Natural killer cell (primary cell): ENCODE results near the gene KIAA1671. TPM values are rescaled to one million over a fixed set of nuclear protein-coding genes. Genes with fewer than 3 reads are reported as not detected.

Experiments used
- ATAC-seq, 3 donors: fragments of 150-1000 bp in 2 of 3; fragments of 200-7000 bp in 1 of 3; cut with Tn5 transposase; 1 replicate in 1 of 3; 2 replicates in 2 of 3; pipeline ENCODE4 v1.10.0; 2021; ENCODE audit warnings: mild to moderate bottlenecking in 2 of 3, moderate library complexity in 2 of 3
- DNase-seq, 2 donors: peaks; one replicate each; pipeline versions ENCODE4 v3.0.0 to v3.0.0-alpha.2; 2013 to 2021; ENCODE audit warnings: mixed read lengths in 1 of 2
- H3K27ac ChIP-seq: one replicate; pipeline ENCODE4 v1.5.1; 2013; ENCODE audit warnings: mild to moderate bottlenecking, low read length
- H3K27me3 ChIP-seq: one replicate; pipeline ENCODE4 v1.6.1; 2013; ENCODE audit warnings: low read length; ENCODE audit not compliant: control insufficient read depth, insufficient read depth
- H3K36me3 ChIP-seq: one replicate; pipeline ENCODE4 v1.6.1; 2013; ENCODE audit warnings: low read length; ENCODE audit not compliant: control insufficient read depth, insufficient read depth
- H3K4me1 ChIP-seq: one replicate; pipeline ENCODE4 v1.6.1; 2013; ENCODE audit warnings: low read length; ENCODE audit not compliant: control insufficient read depth, insufficient read depth
- H3K4me3 ChIP-seq: one replicate; pipeline ENCODE4 v1.5.1; 2013; ENCODE audit warnings: low read length
- H3K9me3 ChIP-seq: one replicate; pipeline ENCODE4 v1.6.1; 2013; ENCODE audit warnings: low read length; ENCODE audit not compliant: control insufficient read depth, insufficient read depth
- H3K27ac Mint-ChIP-seq, 2 donors: one replicate each; pipeline ENCODE4 v1.8.0; 2022; ENCODE audit warnings: mild to moderate bottlenecking in 2 of 2, mixed read lengths in 2 of 2, moderate library complexity in 1 of 2
- H3K27me3 Mint-ChIP-seq, 2 donors: one replicate each; pipeline ENCODE4 v1.8.0; 2022; ENCODE audit warnings: low read depth in 2 of 2, mixed read lengths in 2 of 2
- H3K36me3 Mint-ChIP-seq: one replicate; pipeline ENCODE4 v1.8.0; 2022; ENCODE audit warnings: mixed read lengths
- H3K4me1 Mint-ChIP-seq, 2 donors: one replicate each; pipeline ENCODE4 v1.8.0; 2022; ENCODE audit warnings: mixed read lengths in 2 of 2
- H3K4me3 Mint-ChIP-seq: one replicate; pipeline ENCODE4 v1.8.0; 2022; ENCODE audit warnings: mild to moderate bottlenecking, moderate library complexity, mixed read lengths
- H3K9me3 Mint-ChIP-seq, 2 donors: one replicate each; pipeline ENCODE4 v1.8.0; 2022; ENCODE audit warnings: mixed read lengths in 2 of 2
- CTCF ChIP-seq: fragments of 200-600 bp; IDR thresholded peaks from one replicate; pipeline ENCODE4 v1.8.0; 2022; ENCODE audit warnings: antibody characterized with exemption
- WGBS: methylation state at CpG from one replicate; pipeline ENCODE4 v1.1.7; 2013; ENCODE audit warnings: missing lambda C conversion rate; ENCODE audit not compliant: insufficient coverage; 5-methylcytosine and 5-hydroxymethylcytosine counted together
- intact Hi-C: fragments of 100-400 bp; cut with micrococcal nuclease; formaldehyde crosslinking; loops from one replicate; pipeline ENCODE4 v1.14.2; 2022
- total RNA-seq, 4 donors: library from RNA; stranded (reverse); fragments of 120-200 nt in 1 of 4; gene quantifications; one replicate each; pipeline versions ENCODE4 v1.2.3 to v1.2.4, GENCODE V29; 2013 to 2022

Gene KIAA1671
- total RNA-seq, 3 donors from 2014 or later (not counting 1 experiment from before 2014, with no cell fraction given), result 3.6 to 24.0 (median 7.3) TPM

GRCh38 chr22:24948356-24949202 lies 3.9 kb upstream of the KIAA1671 start:
- Mint-ChIP-seq H3K4me3 (no peak overlapping the region), H3K27me3 (peaks cover 45 to 68% of the 10 kb centered on the region in 2 donors), H3K36me3 (no peaks in the 10 kb centered on the region), H3K4me1 (peaks cover 12 to 22% of the 10 kb centered on the region in 2 donors), H3K9me3 (no peaks in the 10 kb centered on the region), H3K27ac (no peak overlapping the region)
- Histone ChIP-seq H3K9me3 (no peaks in the 10 kb centered on the region), H3K36me3 (no peaks in the 10 kb centered on the region), H3K27me3 (peaks cover 12% of the 10 kb centered on the region), H3K4me3 (no peak overlapping the region), H3K27ac (no peak overlapping the region), H3K4me1 (peaks cover 29% of the 10 kb centered on the region)
- DNase-seq, result no peak
- no peak for TF ChIP-seq CTCF
- 86% methylated on average over 13 of the region's 13 CpGs for WGBS
- intact Hi-C loops, result no loop called here
- no peak for ATAC-seq

GRCh38 chr22:24950272-24950902 lies 2.1 kb upstream of the KIAA1671 start:
- no peak for ATAC-seq
- TF ChIP-seq CTCF, result no peak
- peaks cover 16% of the 10 kb centered on the region for H3K27me3 ChIP-seq

GRCh38 chr22:24952837-24953383 lies 394 bp downstream of the KIAA1671 start:
- no peaks in the 10 kb centered on the region for H3K36me3 ChIP-seq
- H3K4me1 ChIP-seq, result peaks cover 29% of the 10 kb centered on the region
- no peak for TF ChIP-seq CTCF
- peaks cover 16% of the 10 kb centered on the region for H3K27me3 ChIP-seq
- H3K4me3 ChIP-seq, result no peak overlapping the region
- DNase-seq (no peak), ATAC-seq (no peak)
- peak overlapping the region in 1 of 2 donors; percentile 42 for H3K27ac Mint-ChIP-seq
- no peaks in the 10 kb centered on the region for H3K36me3 Mint-ChIP-seq
- H3K9me3 Mint-ChIP-seq, result no peaks in the 10 kb centered on the region
- H3K27me3 Mint-ChIP-seq, result peaks cover 46 to 65% of the 10 kb centered on the region in 2 donors
- H3K9me3 ChIP-seq, result no peaks in the 10 kb centered on the region
- intact Hi-C loops, result loop anchor here (1.0 kb wide), 1 partner anchor 95 kb away; no protein-coding TSS in a partner anchor
- H3K4me3 Mint-ChIP-seq, result peak overlapping the region; percentile 55
- WGBS, result 3% methylated on average over 35 of the region's 35 CpGs
- no peak overlapping the region for H3K27ac ChIP-seq
- H3K4me1 Mint-ChIP-seq, result peaks cover 12 to 30% of the 10 kb centered on the region in 2 donors

More at GRCh38 chr22:24950272-24950902, 2.1 kb upstream of the KIAA1671 start:
- Mint-ChIP-seq H3K4me3 (no peak overlapping the region), H3K36me3 (no peaks in the 10 kb centered on the region), H3K27ac (no peak overlapping the region), H3K9me3 (no peaks in the 10 kb centered on the region), H3K27me3 (peaks cover 53 to 76% of the 10 kb centered on the region in 2 donors), H3K4me1 (peaks cover 12 to 30% of the 10 kb centered on the region in 2 donors)
- H3K4me1 ChIP-seq, result peaks cover 29% of the 10 kb centered on the region
- H3K36me3 ChIP-seq, result no peaks in the 10 kb centered on the region
- no peak overlapping the region for H3K4me3 ChIP-seq
- no peaks in the 10 kb centered on the region for H3K9me3 ChIP-seq
- DNase-seq, result no peak
- intact Hi-C loops, result no loop called here
- WGBS, result 34% methylated on average over 7 of the region's 7 CpGs
- no peak overlapping the region for H3K27ac ChIP-seq
